ENCODE data around the gene TRIM25. TPM values are rescaled to one million over a fixed set of nuclear protein-coding genes. Genes with fewer than 3 reads are reported as not detected.

Gene TRIM25
- total and polyA plus RNA-seq, 2 of the 8 experiments (the other 6 are each of a cell fraction or from before 2014, with no cell fraction given): 16.6 to 38.9 TPM

GRCh38 chr17:56943505-56944125 lies 29.8 kb upstream of the TRIM25 start:
- Histone ChIP-seq H3K56ac (replicated peaks; ENCODE audit: insufficient read length, low read depth, low read length) (no peak overlapping the region), H3K27me3 (replicated peaks in 1 of 4; ENCODE audit: control insufficient read depth in 3 of 4, extremely low read depth in 1 of 4, insufficient read depth in 3 of 4, low read length in 3 of 4) (no peaks in the 10 kb centered on the region), H3K79me1 (ENCODE audit: low read depth, low read length) (no peaks in the 10 kb centered on the region; the same call in 1 of the 2 replicates), H3K18ac (ENCODE audit: extremely low read depth, low read length) (no peak overlapping the region), H4K5ac (ENCODE audit: insufficient read length, low read depth, low read length) (no peak overlapping the region), H3K14ac (ENCODE audit: insufficient read length) (no peak overlapping the region), H4K8ac (ENCODE audit: extremely low read depth, insufficient read depth, low read length) (no peak overlapping the region), H2AK5ac (ENCODE audit: low read depth, low read length) (no peak overlapping the region), H3K4me3 (ENCODE audit: extremely low read depth in 1 of 4, insufficient read depth in 2 of 4, low read depth in 3 of 4, low read length in 4 of 4) (no peak overlapping the region), H3K36me3 (ENCODE audit: control insufficient read depth in 2 of 4, insufficient read depth in 4 of 4, low read length in 3 of 4) (peaks cover 2 to 50% (median 32%) of the 10 kb centered on the region in 4 experiments), H3K4me2 (ENCODE audit: insufficient read depth in 1 of 2, low read depth in 2 of 2, low read length in 2 of 2) (no peak overlapping the region), H2AFZ (ENCODE audit: low read length) (no peak overlapping the region), H2BK20ac (ENCODE audit: low read length) (no peak overlapping the region), H2BK12ac (ENCODE audit: low read depth, low read length) (no peak overlapping the region), H3K79me2 (ENCODE audit: control insufficient read depth in 1 of 2, insufficient read depth in 2 of 2, low read length in 2 of 2) (no peaks in the 10 kb centered on the region), H3K27ac (ENCODE audit: low read depth, low read length) (no peak overlapping the region), H3K9ac (replicated peaks in 1 of 4; ENCODE audit: extremely low read depth in 1 of 4, low read depth in 3 of 4, low read length in 3 of 4) (no peak overlapping the region), H3K23me2 (ENCODE audit: low read depth, low read length) (no peaks in the 10 kb centered on the region), H2BK15ac (ENCODE audit: low read length) (no peak overlapping the region), H3K4me1 (replicated peaks in 1 of 4; ENCODE audit: control insufficient read depth in 3 of 4, insufficient read depth in 4 of 4, low read length in 3 of 4) (no peaks in the 10 kb centered on the region), H2BK5ac (ENCODE audit: low read depth, low read length) (no peak overlapping the region), H4K91ac (replicated peaks; ENCODE audit: insufficient read length, low read length) (no peak overlapping the region), H3K9me3 (ENCODE audit: insufficient read depth in 2 of 2, low read depth in 1 of 2, low read length in 1 of 2) (no peaks in the 10 kb centered on the region), H4K20me1 (replicated peaks in 1 of 2; ENCODE audit: control insufficient read depth in 1 of 2, insufficient read depth in 2 of 2, low read length in 2 of 2) (no peaks in the 10 kb centered on the region), H2BK120ac (replicated peaks; ENCODE audit: low read depth, low read length) (no peak overlapping the region), H3K23ac (ENCODE audit: insufficient read length) (no peak overlapping the region), H3K4ac (replicated peaks; ENCODE audit: insufficient read length, low read depth, low read length) (no peak overlapping the region)
- no peak for FAIRE-seq
- WGBS, 2 experiments (ENCODE audit: extremely low coverage in 1 of 2, insufficient coverage in 1 of 2, insufficient read length in 1 of 2, insufficient replicate concordance in 2 of 2, low coverage in 1 of 2, low lambda C conversion rate in 2 of 2, missing lambda C conversion rate in 1 of 2): 94% methylated on average over 10 of the region's 10 CpGs; no CpG with 5 or more reads in 1 of the 2 experiments
- ChIA-PET CTCF (ENCODE audit: partially characterized antibody) (interaction anchor here (0.6 to 3.0 kb wide), 4 partner anchors 11 to 124 kb away, joined by 3 to 13 read pairs (median 4); no protein-coding TSS in a partner anchor), POLR2A (ENCODE audit: partially characterized antibody) (no interaction called here)
- TF ChIP-seq CBX8 (IDR thresholded peaks at IDR 0.05; ENCODE audit: borderline replicate concordance, low read depth, low read length) (no peak), KDM1A (IDR thresholded peaks at IDR 0.05; ENCODE audit: borderline replicate concordance, low read length) (no peak), NRF1 (IDR thresholded peaks at IDR 0.05; ENCODE audit: low read depth, low read length) (no peak), EZH2 (IDR thresholded peaks at IDR 0.05; ENCODE audit: low read depth, low read length, severe bottlenecking) (no peak), SIN3A (conservative IDR thresholded peaks at IDR 0.05 in 1 of 2, IDR thresholded peaks at IDR 0.05 in 1 of 2; ENCODE audit: low read depth in 1 of 2, low read length in 2 of 2) (no peak), GTF2F1 (IDR thresholded peaks at IDR 0.05; ENCODE audit: borderline replicate concordance, low read depth, low read length) (no peak), BACH1 (IDR thresholded peaks at IDR 0.05; ENCODE audit: low read length) (no peak), BCL11A (IDR thresholded peaks at IDR 0.05; ENCODE audit: low read depth in 2 of 2, low read length in 2 of 2) (no peak)
- DNase-seq (ENCODE audit: low read depth in 1 of 2, low spot score in 2 of 2): no peak

Data from H1 (cell line).